CD4-positive, CD25-positive, alpha-beta regulatory T cell (primary cell): Measurements from ENCODE around the gene SLC1A3. TPM values are rescaled to one million over a fixed set of nuclear protein-coding genes. Genes with fewer than 3 reads are reported as not detected.

ENCODE experiments used
- ATAC-seq, 2 donors: fragments of 150-1000 bp; cut with Tn5 transposase; one replicate each; pipeline ENCODE4 v1.10.0; 2021; ENCODE audit warnings: low read depth in 2 of 2, moderate number of reproducible peaks in 2 of 2, moderate library complexity in 1 of 2
- DNase-seq, 3 donors: peaks; one replicate each; pipeline versions ENCODE4 v3.0.0 to v3.0.0-alpha.2; 2012 to 2022; ENCODE audit warnings: mixed read lengths in 1 of 3
- H3K27ac ChIP-seq: one replicate; pipeline ENCODE4 v1.7.0; 2013; ENCODE audit warnings: mild to moderate bottlenecking, low read length; ENCODE audit not compliant: insufficient read depth, poor library complexity, severe bottlenecking
- H3K27me3 ChIP-seq: one replicate; pipeline ENCODE4 v1.7.0; 2013; ENCODE audit warnings: low read length; ENCODE audit not compliant: control insufficient read depth, insufficient read depth
- H3K36me3 ChIP-seq: one replicate; pipeline ENCODE4 v1.7.0; 2013; ENCODE audit warnings: mild to moderate bottlenecking, low read length, moderate library complexity; ENCODE audit not compliant: control insufficient read depth, insufficient read depth
- H3K4me1 ChIP-seq: 2 replicates; pipeline ENCODE4 v1.7.0; 2013; ENCODE audit warnings: mild to moderate bottlenecking, low read length; ENCODE audit not compliant: insufficient read depth, control insufficient read depth, poor library complexity, severe bottlenecking
- H3K4me3 ChIP-seq: one replicate; pipeline ENCODE4 v1.7.0; 2013; ENCODE audit warnings: low read depth, mild to moderate bottlenecking, low read length, moderate library complexity
- H3K9me3 ChIP-seq, 2 experiments: 1 replicate in 1 of 2; 2 replicates in 1 of 2; pipeline ENCODE4 v1.7.0; 2013; ENCODE audit warnings: low read length in 2 of 2, mild to moderate bottlenecking in 1 of 2, moderate library complexity in 1 of 2; ENCODE audit not compliant: control insufficient read depth in 2 of 2
- H3K27ac Mint-ChIP-seq, 3 donors: one replicate each; pipeline ENCODE4 v1.8.0; 2020 to 2022; ENCODE audit warnings: mild to moderate bottlenecking in 3 of 3, mixed read lengths in 3 of 3, moderate library complexity in 2 of 3
- H3K27me3 Mint-ChIP-seq: one replicate; pipeline ENCODE4 v1.8.0; 2022; ENCODE audit warnings: mild to moderate bottlenecking, mixed read lengths
- H3K36me3 Mint-ChIP-seq: one replicate; pipeline ENCODE4 v1.8.0; 2020; ENCODE audit warnings: mixed read lengths
- H3K4me1 Mint-ChIP-seq, 4 donors: one replicate each; pipeline ENCODE4 v1.8.0; 2020 to 2022; ENCODE audit warnings: mixed read lengths in 4 of 4, mild to moderate bottlenecking in 1 of 4
- H3K4me3 Mint-ChIP-seq, 4 donors: one replicate each; pipeline ENCODE4 v1.8.0; 2020 to 2022; ENCODE audit warnings: mild to moderate bottlenecking in 4 of 4, mixed read lengths in 4 of 4, moderate library complexity in 3 of 4
- H3K9me3 Mint-ChIP-seq, 7 donors: one replicate each; pipeline ENCODE4 v1.8.0; 2020 to 2022; ENCODE audit warnings: mixed read lengths in 7 of 7, mild to moderate bottlenecking in 3 of 7, moderate library complexity in 2 of 7
- polyA plus RNA-seq, 4 donors: library from polyadenylated mRNA; unstranded; fragments of 300-500 nt; fragmentation: Illumina TruSeq; gene quantifications; one replicate each; pipeline ENCODE4 v1.2.3, GENCODE V29; 2021
- total RNA-seq: library from RNA; stranded (reverse); gene quantifications from one replicate; pipeline ENCODE4 v1.2.3, GENCODE V29; 2022

The SLC1A3 gene
- total and polyA plus RNA-seq, 5 donors from 2014 or later = not detected

GRCh38 chr5:36628695-36629094 is 22.3 kb downstream of the SLC1A3 start:
- Mint-ChIP-seq H3K4me1 (no peaks in the 10 kb centered on the region), H3K9me3 (peaks cover 0 to 2% (median 0%) of the 10 kb centered on the region in 7 donors), H3K27me3 (peaks cover 16% of the 10 kb centered on the region), H3K36me3 (no peaks in the 10 kb centered on the region), H3K4me3 (no peak overlapping the region), H3K27ac (no peak overlapping the region)
- ATAC-seq (no peak), DNase-seq (no peak)
- H3K27ac ChIP-seq = no peak overlapping the region
- no peaks in the 10 kb centered on the region for H3K4me1 ChIP-seq
- H3K4me3 ChIP-seq = no peak overlapping the region
- no peaks in the 10 kb centered on the region for H3K9me3 ChIP-seq
- no peaks in the 10 kb centered on the region for H3K27me3 ChIP-seq
- H3K36me3 ChIP-seq = no peaks in the 10 kb centered on the region

- Histone ChIP-seq H3K4me1 (no peaks in the 10 kb centered on the region), H3K4me3 (no peak overlapping the region), H3K27me3 (no peaks in the 10 kb centered on the region), H3K36me3 (no peaks in the 10 kb centered on the region), H3K9me3 (no peaks in the 10 kb centered on the region), H3K27ac (no peak overlapping the region)
- Mint-ChIP-seq H3K4me3 (no peak overlapping the region), H3K27ac (no peak overlapping the region), H3K9me3 (peaks cover 0 to 2% (median 0%) of the 10 kb centered on the region in 7 donors), H3K27me3 (peaks cover 12% of the 10 kb centered on the region), H3K4me1 (no peaks in the 10 kb centered on the region), H3K36me3 (no peaks in the 10 kb centered on the region)
- ATAC-seq = no peak
- DNase-seq = no peak
These were observed 23.3 kb downstream of the SLC1A3 start for GRCh38 chr5:36629729-36630128.

- peaks cover 0 to 2% (median 0%) of the 10 kb centered on the region in 7 donors for H3K9me3 Mint-ChIP-seq
- no peak overlapping the region for H3K27ac ChIP-seq
- peaks cover 12% of the 10 kb centered on the region for H3K27me3 Mint-ChIP-seq
- no peaks in the 10 kb centered on the region for H3K4me1 ChIP-seq
- H3K9me3 ChIP-seq = no peaks in the 10 kb centered on the region
- H3K27ac Mint-ChIP-seq = no peak overlapping the region
- DNase-seq (no peak), ATAC-seq (no peak)
- no peaks in the 10 kb centered on the region for H3K4me1 Mint-ChIP-seq
- no peak overlapping the region for H3K4me3 Mint-ChIP-seq
- no peaks in the 10 kb centered on the region for H3K36me3 ChIP-seq
- H3K27me3 ChIP-seq = no peaks in the 10 kb centered on the region
- H3K4me3 ChIP-seq = no peak overlapping the region
- no peaks in the 10 kb centered on the region for H3K36me3 Mint-ChIP-seq
These were observed 24.1 kb downstream of the SLC1A3 start for GRCh38 chr5:36630201-36631145.

GRCh38 chr5:36631154-36631553 is 24.7 kb downstream of the SLC1A3 start:
- Mint-ChIP-seq H3K27ac (no peak overlapping the region), H3K4me1 (no peaks in the 10 kb centered on the region), H3K36me3 (no peaks in the 10 kb centered on the region), H3K4me3 (no peak overlapping the region), H3K27me3 (peaks cover 7% of the 10 kb centered on the region), H3K9me3 (peaks cover 0 to 2% (median 0%) of the 10 kb centered on the region in 7 donors)
- ATAC-seq (no peak), DNase-seq (no peak)
- H3K4me3 ChIP-seq = no peak overlapping the region
- H3K27me3 ChIP-seq = no peaks in the 10 kb centered on the region
- H3K4me1 ChIP-seq = no peaks in the 10 kb centered on the region
- no peak overlapping the region for H3K27ac ChIP-seq
- no peaks in the 10 kb centered on the region for H3K9me3 ChIP-seq
- no peaks in the 10 kb centered on the region for H3K36me3 ChIP-seq

- H3K27me3 Mint-ChIP-seq = peaks cover 7% of the 10 kb centered on the region
- no peak overlapping the region for H3K4me3 ChIP-seq
- no peak for DNase-seq
- no peaks in the 10 kb centered on the region for H3K4me1 ChIP-seq
- no peak overlapping the region for H3K4me3 Mint-ChIP-seq
- no peak for ATAC-seq
- H3K36me3 ChIP-seq = no peaks in the 10 kb centered on the region
- H3K9me3 ChIP-seq = no peaks in the 10 kb centered on the region
- H3K27me3 ChIP-seq = no peaks in the 10 kb centered on the region
- H3K27ac Mint-ChIP-seq = no peak overlapping the region
- no peaks in the 10 kb centered on the region for H3K4me1 Mint-ChIP-seq
- no peak overlapping the region for H3K27ac ChIP-seq
- H3K36me3 Mint-ChIP-seq = no peaks in the 10 kb centered on the region
- peaks cover 0 to 2% (median 0%) of the 10 kb centered on the region in 7 donors for H3K9me3 Mint-ChIP-seq
These were observed 25.4 kb downstream of the SLC1A3 start for GRCh38 chr5:36631620-36632362.

GRCh38 chr5:36632363-36632664 is 25.9 kb downstream of the SLC1A3 start:
- no peak overlapping the region for H3K4me3 ChIP-seq
- Mint-ChIP-seq H3K4me1 (no peaks in the 10 kb centered on the region), H3K9me3 (peaks cover 0 to 2% (median 0%) of the 10 kb centered on the region in 7 donors), H3K27ac (no peak overlapping the region), H3K27me3 (peaks cover 7% of the 10 kb centered on the region), H3K36me3 (no peaks in the 10 kb centered on the region), H3K4me3 (no peak overlapping the region)
- no peaks in the 10 kb centered on the region for H3K36me3 ChIP-seq
- H3K4me1 ChIP-seq = no peaks in the 10 kb centered on the region
- DNase-seq (no peak), ATAC-seq (no peak)
- H3K27ac ChIP-seq = no peak overlapping the region
- no peaks in the 10 kb centered on the region for H3K27me3 ChIP-seq
- H3K9me3 ChIP-seq = no peaks in the 10 kb centered on the region

- no peak overlapping the region for H3K27ac Mint-ChIP-seq
- no peaks in the 10 kb centered on the region for H3K36me3 Mint-ChIP-seq
- no peak overlapping the region for H3K4me3 ChIP-seq
- H3K9me3 Mint-ChIP-seq = peaks cover 0 to 4% (median 0%) of the 10 kb centered on the region in 7 donors
- H3K4me3 Mint-ChIP-seq = no peak overlapping the region
- H3K4me1 Mint-ChIP-seq = no peaks in the 10 kb centered on the region
- no peak for DNase-seq
- no peaks in the 10 kb centered on the region for H3K9me3 ChIP-seq
- H3K27me3 ChIP-seq = peaks cover 3% of the 10 kb centered on the region
- H3K27ac ChIP-seq = no peak overlapping the region
- ATAC-seq = no peak
- no peaks in the 10 kb centered on the region for H3K36me3 ChIP-seq
- H3K4me1 ChIP-seq = no peaks in the 10 kb centered on the region
- peaks cover 10% of the 10 kb centered on the region for H3K27me3 Mint-ChIP-seq
These were observed 29.4 kb downstream of the SLC1A3 start for GRCh38 chr5:36635721-36636390.
